ENCODE measurements around the gene SLC22A23.

The SLC22A23 gene

DNA sequence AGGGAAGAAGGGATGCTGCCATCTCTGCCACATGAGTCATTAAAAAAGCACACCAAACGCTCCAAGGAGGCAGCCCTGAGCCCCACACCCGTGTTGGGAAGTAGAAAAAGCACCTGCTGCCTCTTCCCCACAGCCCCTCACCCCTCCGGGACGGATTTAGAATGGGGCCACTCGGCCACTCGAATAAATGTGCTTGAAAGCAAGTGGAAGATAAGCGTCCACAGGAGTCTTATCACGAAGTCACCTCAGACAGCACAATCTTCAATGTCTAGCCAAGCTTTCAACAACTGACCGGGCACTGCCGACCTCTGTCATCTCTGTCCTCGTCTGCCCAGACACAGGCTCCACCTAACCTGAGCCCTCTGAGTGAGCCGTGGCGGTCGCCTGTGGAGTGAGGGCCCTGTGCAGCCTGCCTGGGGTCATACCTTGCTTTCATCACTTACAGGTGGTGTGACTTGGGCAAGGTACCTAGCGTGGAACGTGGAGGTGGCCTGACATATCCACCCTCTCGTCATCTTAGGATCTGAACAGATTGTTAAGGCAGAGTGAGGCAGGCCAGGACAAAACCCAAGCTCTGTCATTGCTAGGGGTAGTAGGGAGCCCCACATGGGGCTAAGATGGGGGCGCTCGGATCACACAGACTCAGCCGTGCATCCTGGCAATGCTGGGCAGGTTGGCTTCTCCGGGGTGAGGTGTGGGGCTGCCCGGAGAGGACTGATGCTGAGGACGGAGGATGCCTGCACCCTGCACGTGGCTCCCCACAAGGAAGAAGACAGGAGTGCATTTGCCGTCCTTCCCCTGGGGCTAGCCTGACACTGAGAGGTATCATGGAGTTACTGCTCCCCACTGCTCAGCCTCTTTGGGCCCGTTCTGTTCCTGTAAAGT lies 163.3 kb downstream of the SLC22A23 start:
- no peak for DNase-seq

DNA sequence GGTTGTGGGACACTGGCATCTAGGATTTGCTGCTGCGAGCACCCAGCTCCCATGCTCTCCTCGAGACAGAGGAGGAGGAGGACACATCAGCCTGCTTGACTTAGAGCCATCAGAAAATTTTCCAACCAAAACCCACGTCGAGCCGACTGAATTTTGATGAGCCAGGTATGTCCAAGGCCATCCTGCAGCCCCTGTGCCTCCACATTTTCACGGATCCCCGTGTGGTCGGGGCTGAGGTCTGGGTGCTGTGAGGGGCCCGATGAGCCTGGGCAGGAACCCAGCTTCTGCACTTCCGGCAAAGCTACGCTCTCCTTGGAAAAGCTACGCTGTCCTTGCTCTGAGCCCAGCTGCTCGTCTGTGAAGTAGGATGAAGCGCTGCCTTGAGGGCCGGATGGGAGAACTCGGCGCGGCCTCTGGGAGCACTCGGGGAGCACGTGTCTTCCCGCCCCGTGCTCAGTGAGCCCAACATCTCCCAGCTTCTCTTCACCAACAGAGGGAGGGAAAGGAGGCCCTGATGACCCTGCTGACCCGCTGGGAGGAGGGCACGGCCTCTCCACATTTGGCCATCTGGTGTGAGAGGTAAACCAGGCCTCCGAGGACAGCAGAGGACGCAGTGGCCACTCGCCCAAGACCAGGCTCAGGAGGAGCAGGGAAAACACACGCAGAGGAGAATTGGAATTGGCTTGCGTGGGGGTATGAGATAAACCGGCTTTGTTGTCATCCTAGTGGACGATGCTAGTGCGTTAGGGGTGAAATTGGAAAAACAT lies 164.2 kb downstream of the SLC22A23 start:
- no peak for DNase-seq

DNA sequence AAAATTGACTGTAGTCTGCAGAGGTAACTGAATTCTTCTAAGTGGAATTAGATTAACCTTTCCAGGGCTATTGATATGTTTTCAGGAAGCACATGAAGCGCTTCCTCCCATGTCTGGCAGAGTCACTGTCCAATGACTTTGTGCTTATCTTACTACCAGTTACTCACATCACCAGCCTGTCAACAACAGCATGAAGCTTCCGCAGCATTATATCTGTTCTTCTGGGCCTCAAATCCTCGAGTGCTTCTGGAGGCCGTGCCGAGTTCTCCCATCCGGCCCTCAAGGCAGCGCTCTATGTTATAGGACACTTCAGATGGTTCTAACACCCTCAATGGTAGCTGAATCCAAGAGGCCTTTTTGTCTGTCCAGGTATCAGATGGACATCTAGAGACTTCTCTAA lies 164.9 kb downstream of the SLC22A23 start:
- no peak for DNase-seq

DNA sequence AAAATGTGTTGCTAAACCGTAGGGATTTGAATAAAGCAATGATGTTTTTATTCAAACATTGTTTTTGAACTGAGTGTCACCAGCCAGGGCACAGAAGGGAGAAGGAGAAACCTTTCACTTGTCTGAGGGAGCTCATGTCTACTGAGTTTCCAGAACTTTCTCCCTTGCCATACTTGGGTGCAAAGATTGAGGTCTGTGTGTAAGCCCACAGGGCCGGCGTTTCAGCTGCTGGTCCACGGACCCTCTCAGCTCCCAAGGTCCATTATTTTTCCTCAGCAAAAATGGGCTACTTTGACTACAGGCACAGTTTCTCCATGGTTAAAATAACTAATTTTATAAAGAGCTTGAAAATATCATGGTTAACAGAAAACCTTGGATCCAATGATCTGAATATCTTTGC lies 165.5 kb downstream of the SLC22A23 start:
- no peak for DNase-seq

DNA sequence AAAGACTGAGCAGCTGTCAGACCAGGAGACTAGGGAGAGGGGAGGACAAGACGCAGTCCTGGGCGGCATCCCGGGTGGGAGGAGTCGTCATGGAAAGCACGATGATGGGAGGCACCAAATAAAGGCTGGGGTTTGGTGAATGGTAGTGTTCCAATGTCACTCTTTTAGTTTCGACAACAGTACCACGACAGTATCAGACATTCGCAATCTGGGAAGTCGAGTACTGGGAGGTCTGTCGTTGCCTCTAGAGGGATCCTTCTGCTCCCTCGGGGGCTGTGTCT lies 166.0 kb downstream of the SLC22A23 start:
- DNase-seq, result no peak

DNA sequence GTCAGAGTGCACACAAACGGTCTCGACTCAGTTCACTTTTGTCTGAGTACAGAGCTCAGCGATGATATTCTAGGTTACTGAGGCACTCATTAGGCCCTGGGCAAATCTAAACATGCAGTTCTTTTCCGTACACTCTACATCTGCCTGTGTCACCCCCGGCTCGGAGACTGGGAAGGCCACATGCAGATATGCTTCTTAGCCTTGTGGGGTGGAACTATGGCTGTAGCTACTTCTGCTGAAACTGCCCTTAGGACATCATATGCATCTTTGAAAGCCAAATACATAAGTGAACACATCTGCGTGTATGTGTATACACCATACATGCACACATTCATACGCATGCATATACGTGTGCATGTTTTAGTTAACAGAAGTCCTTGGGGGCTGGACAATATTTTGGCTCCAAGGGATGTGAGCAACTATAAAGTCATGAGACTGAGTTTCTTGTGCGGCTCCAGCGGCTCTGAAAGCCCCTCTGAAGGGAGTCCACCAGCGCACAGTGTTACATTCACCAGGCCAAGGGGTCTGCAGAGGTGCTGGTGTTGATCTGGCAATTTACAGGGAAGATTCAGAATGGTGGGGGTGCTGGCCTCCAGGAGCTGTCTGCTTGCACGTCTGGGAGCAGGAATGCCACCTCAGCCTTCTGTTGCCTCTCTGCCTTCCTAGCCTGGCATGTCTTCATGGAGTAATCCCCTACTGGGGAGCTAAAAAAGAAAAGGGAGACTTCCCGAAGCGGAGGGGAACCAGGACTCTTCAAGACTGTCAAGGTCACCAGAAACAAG lies 166.5 kb downstream of the SLC22A23 start:
- no peak for DNase-seq

DNA sequence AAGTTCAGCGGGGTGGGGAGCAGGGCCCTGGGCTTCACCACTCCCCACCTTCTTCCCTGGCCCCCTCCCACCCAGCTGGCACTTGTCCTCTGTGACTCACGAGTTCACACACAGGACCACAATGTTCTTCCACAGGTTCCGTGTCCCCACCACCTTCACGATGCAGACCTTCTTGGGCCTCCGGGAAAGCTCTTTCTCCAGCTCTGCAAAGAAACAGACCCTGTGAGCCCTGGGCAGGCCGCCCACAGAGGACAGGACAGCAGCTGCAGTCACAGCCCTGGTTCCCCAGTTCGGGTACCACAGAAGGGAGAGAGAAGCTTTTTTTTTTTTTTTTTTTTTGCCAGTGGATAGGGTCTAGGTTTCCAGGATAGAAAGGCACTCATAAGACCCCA lies 167.2 kb downstream of the SLC22A23 start:
- no peak for DNase-seq

DNA sequence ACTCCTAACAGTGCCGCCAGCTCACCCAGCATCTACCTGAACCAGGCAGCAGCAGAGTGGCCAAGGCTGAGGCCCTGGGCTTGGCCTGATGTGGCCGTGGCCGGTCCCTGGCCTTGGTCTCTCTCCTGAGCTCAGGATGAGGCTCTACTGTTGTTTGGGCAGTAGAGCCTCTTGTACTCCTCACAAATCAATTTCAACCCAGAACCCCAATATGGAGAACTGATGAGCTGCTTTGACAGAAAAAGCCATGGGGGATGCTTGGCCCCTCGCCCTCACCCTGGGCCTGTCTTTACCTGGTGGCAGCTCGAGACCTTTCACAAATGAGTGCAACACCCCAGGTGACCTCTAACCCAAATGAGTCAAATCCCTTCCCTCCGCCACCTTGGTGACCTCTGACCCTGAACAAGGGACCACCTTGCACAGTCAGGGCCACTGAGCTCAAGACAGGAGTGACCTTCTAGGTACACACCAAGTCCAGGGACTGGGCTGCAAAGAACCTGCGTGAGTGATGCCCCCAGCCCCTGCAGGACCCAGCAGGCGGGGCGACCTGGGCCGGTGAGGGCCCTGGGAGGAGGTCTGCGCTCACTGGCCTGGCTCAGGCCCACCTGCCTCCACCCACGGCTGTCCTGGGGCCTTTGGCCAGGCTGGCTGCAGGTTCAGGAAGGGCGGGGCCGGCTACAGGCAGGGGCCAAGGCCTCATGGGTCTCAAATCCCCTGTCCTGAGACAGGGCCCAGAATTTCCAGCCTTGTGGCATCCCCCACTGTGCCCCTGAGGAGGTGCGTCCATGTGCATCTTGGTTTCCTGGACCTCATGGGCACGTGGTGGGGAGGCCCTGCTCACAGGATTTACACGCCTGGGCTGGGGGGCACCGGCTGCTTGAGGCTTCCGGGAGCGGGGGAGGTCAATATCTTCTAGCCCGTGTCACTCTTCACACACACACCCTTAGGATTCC lies 167.9 kb downstream of the SLC22A23 start:
- no peak for DNase-seq

DNA sequence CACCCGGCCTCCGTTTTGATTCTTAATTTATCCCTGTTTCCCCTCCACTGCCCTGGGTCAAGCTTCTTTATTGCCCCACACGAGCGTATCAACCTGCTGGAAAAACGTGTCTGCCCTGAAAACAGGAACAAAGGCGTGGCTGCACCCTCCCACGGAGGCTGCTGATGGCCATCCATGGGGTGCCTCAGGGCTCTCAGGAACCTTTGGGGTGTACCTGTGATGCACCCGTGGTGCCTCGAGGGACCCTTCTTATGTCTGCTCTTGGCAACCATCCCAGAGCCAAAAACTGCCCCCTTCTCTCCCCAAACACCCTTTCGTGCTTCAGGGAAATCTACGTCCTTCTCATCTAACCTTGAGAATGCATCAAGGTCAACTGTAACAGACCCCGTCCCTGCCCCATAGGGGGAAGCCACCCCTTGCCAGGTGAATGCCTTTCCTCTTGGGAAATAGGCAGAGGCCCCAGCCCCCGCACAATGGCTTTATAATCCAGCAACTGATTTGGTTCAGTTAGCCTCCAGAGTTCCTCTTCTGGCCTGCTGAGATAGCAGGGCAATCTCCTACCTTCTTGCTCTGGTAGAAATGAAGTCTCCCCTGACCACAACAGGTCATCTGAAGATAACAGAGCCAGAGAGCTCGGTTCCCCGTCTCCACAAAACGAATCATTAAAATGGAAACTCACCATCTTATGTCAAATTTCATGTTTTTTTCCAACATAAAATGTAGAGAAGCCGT lies 168.7 kb downstream of the SLC22A23 start:
- DNase-seq, result no peak

DNA sequence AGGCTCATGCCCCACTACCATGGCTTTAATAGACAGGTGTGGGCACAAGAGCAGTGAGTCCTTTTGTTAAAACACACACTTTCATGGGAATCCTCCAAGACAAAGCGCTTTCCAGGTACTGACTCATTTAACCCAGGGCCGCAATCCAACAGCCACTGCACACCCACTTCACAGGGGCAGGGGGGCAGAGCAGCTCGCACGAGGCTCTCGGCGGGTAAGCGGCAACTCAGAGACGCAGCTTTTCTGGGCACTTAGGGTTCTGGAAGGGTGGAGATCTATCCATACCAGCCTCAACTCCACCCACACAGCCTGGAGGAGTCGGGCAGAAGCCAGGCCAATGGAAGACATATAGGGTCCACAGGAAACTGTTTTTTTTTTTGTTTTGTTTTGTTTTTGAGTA lies 169.5 kb downstream of the SLC22A23 start:
- no peak for DNase-seq

DNA sequence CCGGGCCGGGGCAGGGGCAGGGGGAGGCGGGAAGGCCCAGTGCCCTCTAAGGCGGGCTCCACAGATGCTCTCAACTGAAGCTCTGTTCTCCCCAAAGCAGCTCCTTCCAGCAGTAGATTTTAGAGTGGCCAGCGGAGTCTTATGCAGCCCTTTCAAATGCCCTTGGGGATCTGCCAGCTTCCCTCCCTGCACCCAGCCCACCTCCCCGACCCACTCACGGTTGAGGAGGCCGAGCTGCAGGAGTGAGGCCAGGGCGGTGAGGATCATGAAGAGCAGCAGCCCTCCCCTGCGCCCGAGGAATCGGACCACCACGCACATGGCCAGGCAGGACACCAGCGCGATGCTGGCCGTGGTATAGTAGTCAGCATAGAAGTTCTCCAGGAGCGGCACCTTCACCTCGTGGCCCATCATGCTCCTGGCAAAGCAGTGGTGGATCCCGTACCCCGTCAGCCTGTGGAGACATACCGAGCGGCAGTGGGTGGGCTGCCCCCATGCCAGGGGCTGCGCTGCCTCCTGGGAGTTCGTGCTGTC lies 170.1 kb downstream of the SLC22A23 start:
- no peak for DNase-seq

DNA sequence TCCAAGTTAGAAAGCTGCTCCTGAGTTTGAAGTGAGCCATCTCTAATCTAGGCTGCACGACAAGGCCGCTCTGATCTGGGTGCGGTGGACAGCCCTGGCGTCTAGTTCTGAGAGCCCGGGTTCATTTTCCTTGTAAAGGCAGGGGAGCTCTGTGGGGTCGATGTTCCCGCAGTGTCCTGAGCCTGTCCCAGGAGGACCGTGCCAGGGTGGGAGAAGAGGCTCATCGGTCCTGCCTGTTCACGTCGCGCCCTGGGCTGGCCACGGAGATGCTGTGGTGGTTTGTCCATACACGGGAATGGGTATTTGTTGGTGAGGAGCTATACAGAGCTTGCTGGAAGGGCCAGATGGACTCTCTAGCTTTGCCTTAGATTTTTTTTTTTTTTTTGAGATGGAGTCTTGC lies 171.1 kb downstream of the SLC22A23 start:
- DNase-seq, result no peak

DNA sequence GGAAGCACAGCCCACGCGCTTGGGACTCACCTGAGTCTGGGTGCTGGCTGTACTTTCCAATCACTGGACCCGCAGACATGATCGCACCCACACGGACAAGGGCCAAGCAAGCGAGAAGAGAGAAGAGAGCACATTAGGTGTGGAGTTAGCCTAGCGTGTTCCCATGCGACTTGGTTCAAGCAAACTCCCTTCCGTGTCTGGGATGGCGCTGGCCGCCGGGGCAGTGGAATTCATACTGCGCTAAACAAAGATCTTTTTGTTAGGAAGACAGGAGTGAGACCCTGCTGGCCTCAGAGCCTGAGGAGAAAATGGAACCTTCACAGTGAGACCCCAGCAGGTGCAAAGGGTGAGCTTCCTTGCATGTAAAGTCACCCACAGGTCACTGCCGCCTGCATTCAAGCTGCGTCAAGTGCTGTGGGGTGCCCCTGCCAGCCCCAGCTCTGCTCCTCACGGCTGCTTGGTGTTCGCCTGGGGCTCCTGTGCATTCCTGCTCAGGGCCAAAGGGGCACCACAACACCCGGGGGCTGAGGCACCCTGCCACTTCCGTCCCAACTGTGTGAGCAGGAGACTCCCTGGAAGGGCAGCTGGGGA lies 171.7 kb downstream of the SLC22A23 start:
- DNase-seq, result no peak

DNA sequence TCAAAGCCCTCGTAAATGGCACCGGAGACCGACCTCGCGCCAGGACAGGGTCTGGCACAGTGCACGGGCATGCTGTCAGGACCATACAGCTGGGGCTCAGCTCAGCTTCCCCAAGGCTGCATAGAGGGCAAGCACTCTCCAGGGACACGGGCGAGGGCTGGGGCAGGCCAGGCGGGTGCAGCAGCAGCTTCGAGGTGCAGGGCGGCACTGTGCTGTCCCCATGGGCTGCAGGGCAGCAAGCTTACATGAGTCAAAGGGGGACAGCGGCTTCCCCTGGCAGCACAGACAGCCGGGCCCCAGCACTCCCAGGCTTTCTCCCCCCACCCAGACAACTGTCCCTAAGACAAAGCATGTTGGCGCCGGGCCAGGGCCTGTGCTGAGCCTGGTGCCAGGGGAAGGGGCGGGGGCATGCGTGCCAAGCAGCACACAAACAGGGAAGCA lies 172.4 kb downstream of the SLC22A23 start:
- no peak for DNase-seq

DNA sequence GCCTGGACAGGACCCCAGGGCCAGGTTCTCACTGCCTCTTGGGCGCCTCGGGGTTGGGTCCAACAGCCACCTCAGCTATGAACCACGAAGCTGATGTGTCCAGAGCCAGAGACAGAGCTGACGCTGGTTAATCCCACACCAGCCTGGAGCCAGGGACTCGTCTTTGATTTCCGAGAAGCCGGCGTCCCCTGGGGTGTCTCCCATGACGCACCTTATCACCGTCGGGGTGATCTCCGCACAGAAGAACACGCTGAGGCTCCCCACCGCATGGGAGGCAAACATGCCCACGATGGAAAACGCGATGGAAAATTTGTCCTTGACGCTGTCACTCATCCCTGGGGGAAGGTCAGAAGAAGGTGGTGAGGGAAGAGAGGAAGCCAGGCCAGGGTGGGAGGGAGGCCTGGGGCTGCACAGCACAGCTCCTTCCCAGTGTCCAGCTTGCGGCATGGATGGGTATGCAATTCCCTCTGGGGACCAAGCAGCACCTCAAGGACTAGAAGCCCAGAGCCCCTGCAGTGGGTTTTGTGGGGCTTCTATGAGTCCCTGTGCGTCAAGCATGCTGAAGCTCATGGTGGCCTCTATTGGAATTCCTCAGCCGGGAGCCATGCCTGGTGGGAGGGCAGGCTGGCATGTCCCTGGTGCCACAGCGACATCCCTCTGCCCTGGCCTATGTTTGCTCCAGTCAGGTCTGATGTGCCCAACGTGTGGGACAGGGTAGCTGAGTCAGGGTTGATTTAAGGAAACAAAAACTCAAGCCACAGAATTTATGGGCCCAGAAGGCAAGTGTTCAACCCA lies 173.0 kb downstream of the SLC22A23 start:
- DNase-seq, result no peak

DNA sequence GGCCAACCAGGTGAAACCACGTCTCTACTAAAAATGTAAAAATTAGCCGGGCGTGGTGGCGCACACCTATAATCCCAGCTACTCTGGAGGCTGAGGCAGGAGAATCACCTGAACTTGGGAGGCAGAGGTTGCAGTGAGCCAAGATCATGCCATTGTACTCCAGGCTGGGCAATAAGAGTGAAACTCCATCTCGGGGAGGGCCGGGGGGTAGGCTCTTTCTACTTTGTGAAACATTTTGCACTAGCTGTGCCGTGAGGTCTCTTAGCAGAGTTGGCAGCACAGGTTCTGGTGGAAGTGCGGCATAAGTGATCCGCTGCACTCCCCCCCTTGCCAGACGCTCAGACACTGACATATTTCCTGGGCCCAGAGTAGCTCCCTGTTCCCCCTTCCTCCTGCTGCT lies 173.6 kb downstream of the SLC22A23 start:
- DNase-seq, result no peak

DNA sequence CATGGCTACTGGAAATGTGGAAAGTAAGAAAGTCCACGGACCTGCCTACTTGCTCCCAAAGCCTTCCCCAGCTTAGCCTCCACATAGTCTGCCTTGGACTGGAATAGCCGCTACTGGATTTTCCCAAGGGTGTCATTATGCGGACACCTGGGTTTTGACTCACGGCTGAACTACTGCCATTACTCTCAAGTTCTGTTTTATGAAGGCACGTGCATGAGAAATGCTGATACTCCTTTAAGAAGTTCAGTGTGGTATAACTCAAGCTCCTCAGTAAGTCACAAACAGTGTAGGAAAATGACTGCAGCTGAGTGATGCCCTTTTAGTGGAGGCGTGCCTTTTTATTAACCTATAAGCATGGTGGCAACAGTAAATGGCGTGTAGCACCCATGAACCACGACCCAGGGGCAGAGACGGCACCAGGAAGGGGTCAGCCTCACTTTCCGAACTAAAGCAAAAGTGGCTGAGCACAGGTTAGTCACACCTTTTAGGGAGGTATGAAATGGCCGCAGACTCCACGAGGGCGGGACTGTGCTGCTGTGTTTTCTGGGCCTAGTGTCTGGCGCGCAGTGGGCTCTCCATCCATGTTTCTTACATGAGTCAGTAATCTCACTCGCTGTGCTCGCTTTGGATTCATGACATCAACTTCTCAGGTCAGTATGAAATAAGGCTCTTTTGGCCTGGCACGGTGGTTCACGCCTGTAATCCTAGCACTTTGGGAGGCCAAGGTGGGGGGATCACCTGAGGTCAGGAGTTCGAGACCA lies 174.2 kb downstream of the SLC22A23 start:
- no peak for DNase-seq

DNA sequence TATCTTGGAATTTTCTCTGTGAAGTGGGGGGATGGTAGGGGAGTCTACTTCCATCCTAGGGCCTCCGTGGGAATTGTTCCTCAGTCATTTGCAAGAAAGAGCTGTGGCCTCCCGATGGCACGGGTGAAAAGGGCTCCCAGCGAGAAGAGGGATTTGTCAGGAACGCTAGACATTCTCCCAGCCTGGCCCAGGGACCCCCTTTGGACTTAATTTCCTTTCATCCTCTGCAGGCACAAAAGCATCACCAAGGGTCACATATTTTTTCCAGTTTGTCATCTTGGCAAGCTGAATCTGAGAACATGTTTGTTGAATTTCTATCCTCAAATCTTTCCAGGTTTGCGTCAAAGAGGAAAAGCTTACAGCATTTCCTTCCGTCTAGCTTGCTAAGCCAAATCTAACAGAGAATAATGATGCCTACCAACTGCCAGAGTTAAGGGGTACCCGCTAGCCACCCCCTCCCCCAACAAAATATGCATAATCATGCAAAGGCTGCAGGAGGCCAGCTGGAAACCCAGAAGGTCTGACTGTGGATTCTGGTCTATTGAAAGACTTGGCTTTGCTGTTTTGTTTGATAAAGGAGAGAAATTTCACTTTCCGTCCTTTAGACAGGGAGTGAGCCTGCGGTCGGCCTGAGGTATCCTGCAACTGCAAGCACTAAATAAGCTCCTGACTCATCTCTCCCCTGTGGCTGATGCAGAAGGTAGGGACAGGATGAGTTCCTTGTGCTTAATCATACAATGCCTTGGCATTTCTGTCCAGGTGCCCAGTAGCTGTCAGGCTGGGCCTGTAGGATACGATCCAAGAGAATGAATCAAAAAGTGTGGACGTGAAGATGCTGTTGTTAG lies 175.0 kb downstream of the SLC22A23 start:
- no peak for DNase-seq

All from MV-4-11 (cell line).